LNCaP clone FGC (cell line): ENCODE measurements around the gene BMPR1B.

ENCODE experiments used
- DNase-seq: peaks from one replicate; pipeline ENCODE4 v3.0.0-alpha.2; 2011; ENCODE audit warnings: low read depth
- H3K4me3 ChIP-seq: 2 replicates; pipeline ENCODE4 v1.5.1; 2011; ENCODE audit warnings: mild to moderate bottlenecking, low read depth, low read length, control low read depth
- TF ChIP-seq, protein P1 (sequence below): IDR thresholded peaks from 2 replicates; pipeline ENCODE4 v1.5.1; 2012; ENCODE audit warnings: mild to moderate bottlenecking; ENCODE audit not compliant: control insufficient read depth, insufficient read depth; ENCODE audit errors: extremely low read depth

Gene BMPR1B

DNA sequence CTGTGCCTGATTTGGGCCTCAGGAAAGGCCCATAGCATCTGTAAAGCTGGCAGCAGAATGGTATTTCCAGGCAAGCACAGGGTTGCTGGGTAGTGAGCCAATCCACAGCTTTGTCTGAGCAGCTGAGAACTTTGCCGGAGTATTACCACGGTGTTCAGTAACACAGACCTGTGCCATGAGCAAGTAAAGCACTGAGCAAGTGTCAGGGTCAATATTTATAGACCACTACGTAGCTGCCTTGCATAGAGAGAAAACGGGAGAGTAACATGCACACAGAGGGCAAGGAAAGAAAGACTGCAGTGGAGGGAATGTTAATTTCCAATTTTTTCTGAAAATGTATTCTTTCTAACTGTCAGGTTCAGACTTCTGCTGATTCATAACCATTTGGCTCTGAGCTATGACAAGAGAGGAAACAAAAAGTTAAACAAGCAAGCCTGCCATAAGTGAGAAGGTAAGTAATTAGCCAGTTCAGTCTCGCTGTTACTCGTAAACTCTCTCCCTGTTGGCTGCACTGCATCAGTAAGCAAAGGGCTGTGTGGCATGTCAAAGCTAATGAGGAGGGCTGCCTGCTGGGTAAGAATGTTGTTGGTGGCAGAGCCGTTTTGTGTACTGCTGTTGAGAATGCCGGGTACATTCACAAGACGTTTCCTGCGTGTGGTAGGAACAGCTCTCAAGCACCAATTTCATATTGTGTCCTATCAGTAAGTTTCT, 238.1 kb downstream of the BMPR1B start:
- no peak for DNase-seq
- TF ChIP-seq, protein P1, sequence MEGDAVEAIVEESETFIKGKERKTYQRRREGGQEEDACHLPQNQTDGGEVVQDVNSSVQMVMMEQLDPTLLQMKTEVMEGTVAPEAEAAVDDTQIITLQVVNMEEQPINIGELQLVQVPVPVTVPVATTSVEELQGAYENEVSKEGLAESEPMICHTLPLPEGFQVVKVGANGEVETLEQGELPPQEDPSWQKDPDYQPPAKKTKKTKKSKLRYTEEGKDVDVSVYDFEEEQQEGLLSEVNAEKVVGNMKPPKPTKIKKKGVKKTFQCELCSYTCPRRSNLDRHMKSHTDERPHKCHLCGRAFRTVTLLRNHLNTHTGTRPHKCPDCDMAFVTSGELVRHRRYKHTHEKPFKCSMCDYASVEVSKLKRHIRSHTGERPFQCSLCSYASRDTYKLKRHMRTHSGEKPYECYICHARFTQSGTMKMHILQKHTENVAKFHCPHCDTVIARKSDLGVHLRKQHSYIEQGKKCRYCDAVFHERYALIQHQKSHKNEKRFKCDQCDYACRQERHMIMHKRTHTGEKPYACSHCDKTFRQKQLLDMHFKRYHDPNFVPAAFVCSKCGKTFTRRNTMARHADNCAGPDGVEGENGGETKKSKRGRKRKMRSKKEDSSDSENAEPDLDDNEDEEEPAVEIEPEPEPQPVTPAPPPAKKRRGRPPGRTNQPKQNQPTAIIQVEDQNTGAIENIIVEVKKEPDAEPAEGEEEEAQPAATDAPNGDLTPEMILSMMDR = no peak
- peak overlapping the region; percentile 19 for H3K4me3 ChIP-seq

DNA sequence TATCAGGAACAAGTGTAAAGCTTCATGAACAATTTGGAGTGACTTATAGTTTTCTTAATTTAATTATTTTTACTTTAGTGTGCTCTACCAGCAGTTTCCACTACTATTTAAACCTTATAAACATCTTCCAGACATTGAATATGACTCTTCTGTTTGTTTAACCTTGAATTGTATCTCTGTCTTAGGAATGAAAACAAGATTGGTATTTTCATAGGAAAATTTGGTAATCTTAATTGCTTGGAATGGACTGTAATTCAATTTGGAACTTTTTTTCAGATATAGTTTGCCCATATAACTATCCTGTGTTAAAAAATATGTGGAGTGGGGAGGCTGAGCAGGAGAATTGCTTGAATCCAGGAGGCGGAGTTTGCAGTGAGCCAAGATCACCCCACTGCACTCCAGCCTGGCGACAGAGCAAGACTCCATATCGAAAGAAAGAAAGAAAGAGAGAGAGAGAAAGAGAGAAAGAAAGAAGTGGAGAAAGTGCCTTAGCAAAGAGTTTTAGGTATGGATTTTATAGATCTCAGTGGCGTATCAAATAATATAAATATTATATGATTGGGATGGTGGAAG, 242.4 kb downstream of the BMPR1B start:
- H3K4me3 ChIP-seq = no peak overlapping the region
- TF ChIP-seq, protein P1 = no peak
- no peak for DNase-seq

DNA sequence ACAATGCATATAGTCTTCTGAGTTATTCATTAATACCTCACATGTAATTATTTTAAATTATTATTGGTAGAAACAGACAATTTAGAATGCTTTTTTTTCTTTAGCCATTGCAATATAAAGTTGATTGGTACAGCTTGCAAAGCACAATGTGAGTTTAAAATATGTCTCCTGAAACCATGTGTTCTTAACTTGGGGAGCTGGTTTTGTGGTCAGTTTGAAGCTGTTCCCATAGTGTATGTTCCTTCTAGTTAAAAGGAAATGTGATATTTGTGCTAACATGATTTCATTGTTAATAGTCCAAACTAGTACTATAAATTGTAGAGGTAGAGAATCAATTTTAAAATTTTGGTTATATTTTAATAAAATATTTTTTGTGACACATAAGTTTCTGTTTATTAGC, 247.2 kb downstream of the BMPR1B start:
- no peak overlapping the region for H3K4me3 ChIP-seq
- TF ChIP-seq, protein P1 = no peak
- no peak for DNase-seq

DNA sequence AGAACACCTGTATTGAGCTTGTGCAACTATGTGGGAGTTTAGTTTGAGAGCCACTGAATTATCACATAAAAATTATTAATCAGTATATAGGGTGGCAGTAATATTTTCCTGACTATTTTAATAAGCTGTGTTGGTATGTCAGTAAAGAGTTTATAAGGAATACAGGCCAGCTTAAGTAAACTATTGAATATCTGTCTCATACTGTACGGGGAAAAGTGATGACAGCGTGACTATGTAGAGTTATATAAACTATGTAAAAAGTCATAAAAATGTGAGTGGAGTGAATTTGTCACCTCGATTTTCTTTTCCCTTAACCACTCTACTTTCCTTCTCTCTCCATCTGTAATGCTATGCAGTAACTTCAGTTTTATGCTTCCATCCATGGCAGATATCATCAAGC, 250.2 kb downstream of the BMPR1B start:
- TF ChIP-seq, protein P1 = no peak
- DNase-seq = no peak
- H3K4me3 ChIP-seq = no peak overlapping the region

DNA sequence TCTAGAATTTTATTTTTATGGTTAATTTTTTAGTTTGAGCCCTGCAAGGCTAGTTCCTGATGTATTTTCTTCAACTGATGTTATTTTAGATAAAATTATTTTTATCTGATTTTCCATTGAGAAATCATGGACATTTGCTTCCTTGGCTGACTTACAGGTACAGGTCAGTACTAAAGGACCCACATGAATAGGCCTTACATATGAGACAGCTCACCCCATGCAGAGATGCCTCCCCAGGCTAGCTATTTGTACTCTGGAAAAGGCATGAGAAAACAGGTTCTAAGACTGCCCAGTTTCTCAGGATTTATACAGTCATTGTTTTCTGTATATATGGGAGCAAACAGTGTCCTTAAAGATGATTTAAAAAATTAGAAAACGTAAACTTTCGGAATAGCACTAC, 255.5 kb downstream of the BMPR1B start:
- TF ChIP-seq, protein P1 = no peak
- H3K4me3 ChIP-seq = no peak overlapping the region
- no peak for DNase-seq

GRCh38 chr4:95014068-95014467, 256.3 kb downstream of the BMPR1B start:
- no peak for DNase-seq
- H3K4me3 ChIP-seq = no peak overlapping the region
- TF ChIP-seq, protein P1 = no peak
